Heart left ventricle (tissue), 13 donors: ENCODE measurements around the gene CACNA1E.

Experiments
- CTCF ChIP-seq, 12 donors: fragments of 200-600 bp; sonication (generic) in 4 of 12; IDR thresholded peaks; one replicate each; pipeline versions ENCODE4 v1.5.0 to v1.8.0; 2018 to 2022; ENCODE audit warnings: antibody characterized with exemption in 12 of 12, mild to moderate bottlenecking in 5 of 12
- POLR2A ChIP-seq, 2 donors: fragments of 450-650 bp; IDR thresholded peaks; one replicate each; pipeline ENCODE4 v1.6.1; 2017; ENCODE audit warnings: antibody characterized with exemption in 2 of 2, mild to moderate bottlenecking in 2 of 2, moderate library complexity in 2 of 2
- donor health status: ischemic (EF 13 %, LVEDD 7.1; RV severe dilation, severe dysfunction).
- donor health status: DM: no; HTN: yes; CAD: no.
- donor health status: DM: no; HTN: no; CAD: no.
- donor health status: ischemic (EF 25% LVEDD 6.9; RV normal size, moderate dysfunction).
- donor health status: ischemic (EF 25% LVEDD 5.7; RV mildly dilated, moderate dysfunction).
- donor health status: ischemic (EF 35%, LVEDD 5.7; RV mildly dilated, moderate dysfunction).
- donor health status: nonischemic (EF 11% LVEDD 7.7; RV severe dilation, severe dysfunction).
- donor health status: DM: yes; HTN: yes; CAD: no.
- donor health status: PGD.
- donor health status: ischemic (EF 29% LVEDD 5.4; RV normal size, mild dysfunction).
- donor health status: nonischemic (EF 23%, LVEDD 6.1; RV moderate dilation, normal function).

- TF ChIP-seq CTCF (IDR thresholded peaks at IDR 0.05), result no peak
- TF ChIP-seq POLR2A (IDR thresholded peaks at IDR 0.05), result no peak
Measured at GRCh38 chr1:181643631-181644030, 160.3 kb downstream of the CACNA1E start.
